Astrocyte of the cerebellum (primary cell): ENCODE measurements around the gene S100A4.

Experiments used
- DNase-seq: peaks from one replicate; pipeline ENCODE4 v3.0.0-alpha.2; 2011; ENCODE audit warnings: low read depth
- H3K4me3 ChIP-seq: 2 replicates; pipeline ENCODE4 v1.5.1; 2011; ENCODE audit warnings: mild to moderate bottlenecking, low read depth, low read length, moderate library complexity
- CTCF ChIP-seq: IDR thresholded peaks from 2 replicates; pipeline ENCODE4 v1.5.1; 2012; ENCODE audit warnings: low read length, low read depth, moderate library complexity, mild to moderate bottlenecking; ENCODE audit errors: missing control alignments
- in situ Hi-C: cut with HindIII; loops from 2 replicates; pipeline ENCODE4 v1.10.0; 2017; ENCODE audit warnings: low sequenced_read_pairs

S100A4 gene

GRCh38 chr1:153542956-153543711 lies 2.5 kb downstream of the S100A4 start:
- TF ChIP-seq CTCF = no peak
- no peak overlapping the region for H3K4me3 ChIP-seq
- in situ Hi-C loops = no loop called here
- DNase-seq = no peak

- TF ChIP-seq CTCF = no peak
- H3K4me3 ChIP-seq = no peak overlapping the region
- DNase-seq = no peak
- in situ Hi-C loops = no loop called here
Observed at GRCh38 chr1:153541641-153542590, 3.7 kb downstream of the S100A4 start.

- in situ Hi-C loops = no loop called here
Observed at GRCh38 chr1:153540394-153541361, 4.9 kb downstream of the S100A4 start, which contains the start of gene S100A5. Gene S100A5, minus strand, starts transcription at chr1:153540934. Its CDS starts 743 bp downstream, at chr1:153540191.

GRCh38 chr1:153539395-153540093 lies 6.1 kb downstream of the S100A4 start:
- in situ Hi-C loops = no loop called here
- TF ChIP-seq CTCF = no peak
- H3K4me3 ChIP-seq = no peak overlapping the region
- DNase-seq = no peak

More at GRCh38 chr1:153540394-153541361, 4.9 kb downstream of the S100A4 start, which contains the start of gene S100A5:
- H3K4me3 ChIP-seq = no peak within 1 kb of the TSS
- no peak for DNase-seq
- TF ChIP-seq CTCF = no peak

- in situ Hi-C loops = no loop called here
- no peak for TF ChIP-seq CTCF
- DNase-seq = no peak
- no peak overlapping the region for H3K4me3 ChIP-seq
Observed at GRCh38 chr1:153538315-153538821, 7.2 kb downstream of the S100A4 start.
